ENCODE data around the gene ACVR2B.

- no peak for TF ChIP-seq EZH2phosphoT487 (IDR thresholded peaks at IDR 0.05; ENCODE audit: unreplicated experiment)
- no peak for TF ChIP-seq POLR2AphosphoS5 (IDR thresholded peaks at IDR 0.05; ENCODE audit: low read depth)
- TF ChIP-seq CREB1 (CRISPR knock-in tag; IDR thresholded peaks at IDR 0.05; ENCODE audit: low read depth): no peak
- no peak for TF ChIP-seq JUNB (IDR thresholded peaks at IDR 0.05; ENCODE audit: unreplicated experiment)
- TF ChIP-seq, protein P1, sequence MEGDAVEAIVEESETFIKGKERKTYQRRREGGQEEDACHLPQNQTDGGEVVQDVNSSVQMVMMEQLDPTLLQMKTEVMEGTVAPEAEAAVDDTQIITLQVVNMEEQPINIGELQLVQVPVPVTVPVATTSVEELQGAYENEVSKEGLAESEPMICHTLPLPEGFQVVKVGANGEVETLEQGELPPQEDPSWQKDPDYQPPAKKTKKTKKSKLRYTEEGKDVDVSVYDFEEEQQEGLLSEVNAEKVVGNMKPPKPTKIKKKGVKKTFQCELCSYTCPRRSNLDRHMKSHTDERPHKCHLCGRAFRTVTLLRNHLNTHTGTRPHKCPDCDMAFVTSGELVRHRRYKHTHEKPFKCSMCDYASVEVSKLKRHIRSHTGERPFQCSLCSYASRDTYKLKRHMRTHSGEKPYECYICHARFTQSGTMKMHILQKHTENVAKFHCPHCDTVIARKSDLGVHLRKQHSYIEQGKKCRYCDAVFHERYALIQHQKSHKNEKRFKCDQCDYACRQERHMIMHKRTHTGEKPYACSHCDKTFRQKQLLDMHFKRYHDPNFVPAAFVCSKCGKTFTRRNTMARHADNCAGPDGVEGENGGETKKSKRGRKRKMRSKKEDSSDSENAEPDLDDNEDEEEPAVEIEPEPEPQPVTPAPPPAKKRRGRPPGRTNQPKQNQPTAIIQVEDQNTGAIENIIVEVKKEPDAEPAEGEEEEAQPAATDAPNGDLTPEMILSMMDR (conservative IDR thresholded peaks at IDR 0.05; ENCODE audit: low read depth in 2 of 2): no peak
These were observed 73.1 kb downstream of the ACVR2B start for GRCh38 chr3:38526792-38527191.
